ENCODE data around the gene BTN2A1.
"Not testable (repeated sequence)": the region's sequence is repeated elsewhere in the genome, so short reads cannot be mapped to it uniquely, and the experiment has no call there.

Gene BTN2A1

GRCh38 chr6:26457806-26458688, at the start of gene BTN2A1:
Gene BTN2A1, plus strand, starts transcription at chr6:26457955. Its CDS starts 682 bp downstream, at chr6:26458637.
- peak; percentile 87 for DNase-seq (ENCODE audit: low spot score)

GRCh38 chr6:26408828-26409730, 48.7 kb upstream of the BTN2A1 start:
- DNase-seq (ENCODE audit: low spot score), result no peak

- no peak for DNase-seq (ENCODE audit: low spot score)
These were observed 46.0 kb upstream of the BTN2A1 start for GRCh38 chr6:26411751-26412150.

- no peak for DNase-seq (ENCODE audit: low spot score)
These were observed 45.5 kb upstream of the BTN2A1 start for GRCh38 chr6:26412228-26412627.

GRCh38 chr6:26412954-26413353, 44.8 kb upstream of the BTN2A1 start:
- DNase-seq (ENCODE audit: low spot score), result no peak

GRCh38 chr6:26414281-26414680, 43.5 kb upstream of the BTN2A1 start:
- no peak for DNase-seq (ENCODE audit: low spot score)

GRCh38 chr6:26415036-26415614, 42.6 kb upstream of the BTN2A1 start:
- no peak for DNase-seq (ENCODE audit: low spot score)

GRCh38 chr6:26415791-26416190, 42.0 kb upstream of the BTN2A1 start:
- DNase-seq (ENCODE audit: low spot score), result no peak

- no peak for DNase-seq (ENCODE audit: low spot score)
These were observed 41.5 kb upstream of the BTN2A1 start for GRCh38 chr6:26416288-26416687.

- not testable (repeated sequence) for DNase-seq (ENCODE audit: low spot score)
These were observed 39.7 kb upstream of the BTN2A1 start for GRCh38 chr6:26418077-26418476.

- not testable (repeated sequence) for DNase-seq (ENCODE audit: low spot score)
These were observed 39.0 kb upstream of the BTN2A1 start for GRCh38 chr6:26418795-26419194.

GRCh38 chr6:26420688-26421171, 37.0 kb upstream of the BTN2A1 start:
- peak; percentile 44 for DNase-seq (ENCODE audit: low spot score)

GRCh38 chr6:26421259-26422144, 36.3 kb upstream of the BTN2A1 start:
- DNase-seq (ENCODE audit: low spot score), result peak; percentile 85

GRCh38 chr6:26422329-26422728, 35.4 kb upstream of the BTN2A1 start:
- no peak for DNase-seq (ENCODE audit: low spot score)

GRCh38 chr6:26426691-26427450, 30.9 kb upstream of the BTN2A1 start:
- DNase-seq (ENCODE audit: low spot score), result no peak

- DNase-seq (ENCODE audit: low spot score), result no peak
These were observed 30.3 kb upstream of the BTN2A1 start for GRCh38 chr6:26427451-26427809.

GRCh38 chr6:26428206-26428605, 29.5 kb upstream of the BTN2A1 start:
- no peak for DNase-seq (ENCODE audit: low spot score)

- no peak for DNase-seq (ENCODE audit: low spot score)
These were observed 27.0 kb upstream of the BTN2A1 start for GRCh38 chr6:26430787-26431186.

- DNase-seq (ENCODE audit: low spot score), result no peak
These were observed 26.2 kb upstream of the BTN2A1 start for GRCh38 chr6:26431258-26432172.

Measured in LoVo (cell line).